Middle frontal gyrus (tissue), 1 donor: ENCODE data around the gene SCAF1.
A peak's percentile ranks its signal among the peaks of the same experiment; 100 is the strongest.

Experiments used
- DNase-seq: peaks from one replicate; pipeline ENCODE4 v3.0.0-alpha.2; 2015; ENCODE audit warnings: low spot score; ENCODE audit errors: extremely low spot score

SCAF1 gene, protein sequence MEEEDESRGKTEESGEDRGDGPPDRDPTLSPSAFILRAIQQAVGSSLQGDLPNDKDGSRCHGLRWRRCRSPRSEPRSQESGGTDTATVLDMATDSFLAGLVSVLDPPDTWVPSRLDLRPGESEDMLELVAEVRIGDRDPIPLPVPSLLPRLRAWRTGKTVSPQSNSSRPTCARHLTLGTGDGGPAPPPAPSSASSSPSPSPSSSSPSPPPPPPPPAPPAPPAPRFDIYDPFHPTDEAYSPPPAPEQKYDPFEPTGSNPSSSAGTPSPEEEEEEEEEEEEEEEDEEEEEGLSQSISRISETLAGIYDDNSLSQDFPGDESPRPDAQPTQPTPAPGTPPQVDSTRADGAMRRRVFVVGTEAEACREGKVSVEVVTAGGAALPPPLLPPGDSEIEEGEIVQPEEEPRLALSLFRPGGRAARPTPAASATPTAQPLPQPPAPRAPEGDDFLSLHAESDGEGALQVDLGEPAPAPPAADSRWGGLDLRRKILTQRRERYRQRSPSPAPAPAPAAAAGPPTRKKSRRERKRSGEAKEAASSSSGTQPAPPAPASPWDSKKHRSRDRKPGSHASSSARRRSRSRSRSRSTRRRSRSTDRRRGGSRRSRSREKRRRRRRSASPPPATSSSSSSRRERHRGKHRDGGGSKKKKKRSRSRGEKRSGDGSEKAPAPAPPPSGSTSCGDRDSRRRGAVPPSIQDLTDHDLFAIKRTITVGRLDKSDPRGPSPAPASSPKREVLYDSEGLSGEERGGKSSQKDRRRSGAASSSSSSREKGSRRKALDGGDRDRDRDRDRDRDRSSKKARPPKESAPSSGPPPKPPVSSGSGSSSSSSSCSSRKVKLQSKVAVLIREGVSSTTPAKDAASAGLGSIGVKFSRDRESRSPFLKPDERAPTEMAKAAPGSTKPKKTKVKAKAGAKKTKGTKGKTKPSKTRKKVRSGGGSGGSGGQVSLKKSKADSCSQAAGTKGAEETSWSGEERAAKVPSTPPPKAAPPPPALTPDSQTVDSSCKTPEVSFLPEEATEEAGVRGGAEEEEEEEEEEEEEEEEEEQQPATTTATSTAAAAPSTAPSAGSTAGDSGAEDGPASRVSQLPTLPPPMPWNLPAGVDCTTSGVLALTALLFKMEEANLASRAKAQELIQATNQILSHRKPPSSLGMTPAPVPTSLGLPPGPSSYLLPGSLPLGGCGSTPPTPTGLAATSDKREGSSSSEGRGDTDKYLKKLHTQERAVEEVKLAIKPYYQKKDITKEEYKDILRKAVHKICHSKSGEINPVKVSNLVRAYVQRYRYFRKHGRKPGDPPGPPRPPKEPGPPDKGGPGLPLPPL

DNA sequence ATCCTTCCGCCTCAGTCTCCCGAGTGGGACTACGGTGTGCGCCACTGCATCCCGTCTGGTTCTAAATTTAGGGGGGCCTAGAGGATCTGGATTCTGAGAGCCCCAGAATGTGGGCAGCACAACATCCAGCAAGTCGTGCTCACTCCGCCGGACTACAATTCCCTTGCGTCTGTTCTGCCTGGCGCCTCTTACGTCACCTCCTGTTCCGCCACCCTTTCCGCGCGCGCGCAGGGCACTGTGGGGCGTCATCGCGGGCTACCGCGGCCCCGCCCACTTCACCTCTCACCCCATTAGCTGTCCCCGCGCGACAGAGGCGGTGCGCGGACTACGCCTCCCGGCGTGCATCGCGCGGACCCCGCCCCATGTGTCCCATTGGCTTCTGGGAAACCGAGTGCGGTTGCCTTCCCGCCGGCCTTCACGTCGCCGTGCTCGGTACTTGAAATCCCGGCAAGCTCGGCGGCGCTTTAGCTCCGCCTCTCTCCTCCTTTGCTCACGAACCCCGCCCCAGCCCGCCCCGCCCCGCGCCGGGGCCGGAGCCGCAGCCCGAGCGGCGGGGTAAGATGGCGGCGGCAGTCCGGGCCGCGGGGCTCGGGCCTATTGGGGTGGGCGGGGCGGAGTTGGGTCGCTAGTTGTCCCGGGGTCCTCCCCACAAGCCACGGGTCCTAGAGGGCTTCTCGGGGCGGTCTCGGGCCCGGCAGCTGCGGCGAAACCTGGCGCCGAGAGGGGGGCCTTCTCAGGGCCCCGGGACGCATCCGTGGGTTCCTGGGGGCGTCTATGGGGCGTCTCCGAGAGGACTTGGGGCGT, at the start of gene SCAF1:
SCAF1 (plus strand) TSS at position 522 of the 804 bp plus-strand sequence. CDS start 2,818 bp downstream, outside the sequence.
- DNase-seq = peak; percentile 97

DNA sequence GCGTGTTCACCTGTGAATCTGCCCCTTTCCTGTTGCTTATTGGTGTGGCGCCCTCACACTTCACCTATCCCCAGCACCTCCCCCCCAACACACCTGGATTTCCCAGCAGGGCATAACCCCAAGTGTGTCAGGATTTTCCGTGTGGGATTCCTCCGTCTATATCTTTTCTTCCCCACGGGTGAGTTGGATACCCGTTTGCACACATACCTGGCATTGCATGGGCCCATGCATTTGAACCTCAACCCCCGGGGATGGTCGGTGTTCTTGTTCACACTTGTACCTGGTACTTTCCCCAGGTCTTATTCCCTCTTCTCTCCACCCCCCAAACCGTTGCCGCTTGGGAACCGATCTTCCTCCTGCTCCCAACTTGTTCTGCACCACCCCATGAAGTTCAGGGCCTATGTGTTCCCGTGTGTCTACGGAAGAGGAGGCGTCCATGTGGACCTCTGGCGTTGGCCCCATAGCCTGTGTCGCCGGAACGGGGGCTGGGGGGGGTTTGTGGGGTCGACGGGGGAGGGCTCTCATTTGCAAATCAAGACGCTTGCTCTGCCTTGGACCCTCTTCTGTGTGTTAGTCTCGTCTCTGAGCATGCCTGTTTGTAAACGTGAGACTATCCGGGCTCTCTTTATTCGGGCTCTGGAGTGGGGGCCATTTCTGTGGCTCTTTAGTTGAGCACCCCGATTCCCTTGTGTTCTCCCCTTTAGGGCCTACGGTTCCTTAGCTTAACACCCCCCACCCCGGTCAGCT, 49.4 kb upstream of the SCAF1 start:
- no peak for DNase-seq

DNA sequence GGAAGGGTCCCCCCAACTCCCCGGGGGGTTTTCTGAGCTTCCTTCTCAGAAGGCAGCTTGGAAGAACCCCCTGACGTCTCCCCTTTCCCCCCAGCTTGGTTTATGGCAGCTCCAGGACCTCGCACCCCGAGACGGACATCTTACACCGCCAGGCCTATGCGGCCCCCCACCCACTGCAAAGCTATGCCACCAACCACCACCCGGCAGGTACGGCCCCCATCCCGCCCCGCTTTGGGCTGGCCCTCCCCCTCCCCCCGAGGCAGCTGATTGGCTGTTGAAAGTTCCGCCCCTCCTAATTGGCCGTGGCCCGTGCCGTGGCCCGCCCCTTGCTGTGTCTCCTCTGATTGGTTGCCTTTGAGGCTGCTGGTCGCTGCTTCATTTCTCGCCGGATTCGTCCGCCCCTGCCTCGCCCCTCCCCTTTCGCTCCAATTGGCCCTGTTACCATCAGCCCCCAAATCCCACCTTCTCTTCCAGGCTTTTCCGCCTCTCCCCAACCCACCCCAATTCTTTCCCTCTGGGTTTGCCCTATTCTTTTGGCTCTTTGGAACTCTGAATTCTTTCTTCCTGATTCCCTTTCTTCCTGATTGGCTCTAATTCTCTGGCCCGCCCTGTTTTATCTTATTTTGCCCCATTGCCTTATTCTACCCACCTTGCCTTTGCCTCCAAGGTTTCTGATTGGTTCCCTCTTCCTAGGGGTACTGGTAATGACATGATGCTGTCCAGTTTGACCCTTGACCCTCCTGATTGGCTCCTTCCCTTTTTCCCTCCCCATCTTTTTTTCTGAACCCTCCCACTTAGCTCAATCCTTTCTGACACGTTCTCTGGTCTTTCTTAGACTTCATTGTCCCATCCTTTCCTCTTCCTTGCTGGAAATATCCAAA, 48.5 kb upstream of the SCAF1 start:
- DNase-seq = peak; percentile 70

DNA sequence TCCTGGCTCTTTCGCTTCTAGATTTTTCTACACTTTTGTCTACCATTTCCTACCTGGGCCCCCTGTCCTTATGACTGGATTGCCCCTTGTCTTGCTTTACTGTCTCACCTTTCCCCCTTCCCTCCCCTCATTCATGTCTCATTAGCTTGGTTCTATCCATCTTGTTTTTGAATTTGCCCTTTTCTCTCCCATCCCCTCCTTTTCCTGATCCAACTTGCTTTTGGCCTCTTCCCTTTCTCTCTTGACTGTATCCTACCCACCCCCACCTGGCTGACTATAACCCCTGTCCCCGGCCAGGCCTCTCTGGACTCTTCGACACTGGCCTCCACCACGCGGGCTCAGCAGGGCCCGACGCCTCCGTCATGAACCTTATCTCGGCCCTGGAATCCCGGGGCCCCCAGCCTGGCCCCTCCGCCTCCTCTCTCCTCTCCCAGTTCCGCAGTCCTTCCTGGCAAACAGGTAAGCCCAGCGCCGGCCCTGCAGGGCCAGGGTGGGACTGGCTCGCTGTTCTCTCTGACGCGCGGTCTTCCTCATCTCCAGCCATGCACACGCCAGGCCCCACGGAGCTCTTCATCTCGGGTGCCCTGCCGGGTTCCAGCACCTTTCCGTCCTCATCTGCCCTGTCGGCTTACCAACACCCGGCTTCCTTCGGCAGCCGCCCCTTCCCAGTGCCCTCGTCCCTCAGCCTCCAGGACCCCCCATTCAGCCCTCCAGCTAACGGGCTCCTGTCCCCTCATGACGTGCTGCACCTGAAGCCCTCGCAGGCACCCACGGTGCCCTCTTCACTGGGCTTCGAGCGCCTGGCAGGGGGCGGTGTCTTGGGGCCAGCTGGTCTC, 47.6 kb upstream of the SCAF1 start:
- DNase-seq = no peak

DNA sequence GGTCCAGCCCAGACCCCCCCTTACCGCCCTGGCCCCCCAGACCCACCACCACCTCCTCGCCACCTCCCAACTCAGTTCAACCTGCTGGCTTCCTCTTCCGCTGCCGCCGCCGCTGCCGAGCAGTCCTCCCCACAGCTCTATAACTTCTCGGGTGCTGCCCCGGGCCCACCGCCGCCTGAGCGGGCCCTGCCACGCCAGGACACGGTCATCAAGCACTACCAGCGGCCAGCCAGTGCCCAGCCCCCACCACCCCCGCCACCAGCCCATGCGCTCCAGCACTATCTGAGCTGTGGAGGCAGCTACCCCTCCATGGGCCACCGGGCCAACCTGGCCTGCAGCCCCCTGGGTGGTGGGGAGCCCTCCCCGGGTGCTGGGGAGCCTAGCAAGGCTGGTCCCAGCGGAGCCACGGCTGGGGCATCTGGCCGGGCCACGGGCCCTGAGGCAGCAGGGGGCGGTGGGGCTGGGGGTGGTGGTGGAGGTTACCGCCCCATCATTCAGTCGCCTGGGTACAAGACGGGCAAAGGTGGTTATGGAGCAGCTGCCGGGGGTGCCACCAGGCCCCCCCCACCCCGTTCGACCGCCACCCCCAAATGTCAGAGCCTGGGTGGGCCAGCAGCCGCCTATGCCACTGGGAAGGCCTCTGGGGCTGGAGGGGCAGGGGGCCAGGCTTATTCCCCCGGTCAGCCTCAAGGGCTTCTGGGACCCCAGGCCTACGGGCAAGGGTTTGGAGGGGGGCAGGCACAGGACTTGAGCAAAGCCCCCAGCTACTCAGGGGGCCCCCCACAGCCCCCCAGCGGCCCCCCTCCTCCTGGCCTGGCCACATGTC, 46.8 kb upstream of the SCAF1 start:
- no peak for DNase-seq

DNA sequence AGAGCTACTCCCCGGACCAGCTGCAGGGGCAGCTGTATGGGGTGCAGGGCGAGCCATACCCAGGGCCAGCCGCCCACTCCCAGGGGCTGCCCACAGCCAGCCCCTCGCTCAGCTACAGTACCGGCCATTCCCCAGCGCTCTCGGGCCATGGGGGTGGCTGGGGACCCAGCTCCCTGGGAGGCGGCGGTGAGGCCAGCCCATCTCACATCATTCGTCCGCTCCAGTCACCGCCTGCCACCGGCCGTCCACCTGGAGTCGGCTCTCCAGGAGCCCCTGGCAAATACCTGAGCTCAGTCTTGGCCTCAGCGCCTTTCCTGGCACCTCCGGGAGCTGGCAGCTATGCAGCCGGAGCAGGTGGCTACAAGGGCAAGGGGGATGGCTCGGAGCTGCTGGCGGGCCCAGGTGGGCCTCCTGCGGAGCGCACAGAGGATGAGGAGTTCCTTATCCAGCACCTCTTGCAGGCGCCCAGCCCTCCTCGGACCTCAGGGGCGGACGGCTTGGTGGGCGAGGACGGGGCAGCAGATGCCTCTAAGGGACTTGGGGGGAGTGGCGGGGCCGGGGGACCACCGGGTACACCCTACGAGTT, 46.1 kb upstream of the SCAF1 start:
- no peak for DNase-seq

DNA sequence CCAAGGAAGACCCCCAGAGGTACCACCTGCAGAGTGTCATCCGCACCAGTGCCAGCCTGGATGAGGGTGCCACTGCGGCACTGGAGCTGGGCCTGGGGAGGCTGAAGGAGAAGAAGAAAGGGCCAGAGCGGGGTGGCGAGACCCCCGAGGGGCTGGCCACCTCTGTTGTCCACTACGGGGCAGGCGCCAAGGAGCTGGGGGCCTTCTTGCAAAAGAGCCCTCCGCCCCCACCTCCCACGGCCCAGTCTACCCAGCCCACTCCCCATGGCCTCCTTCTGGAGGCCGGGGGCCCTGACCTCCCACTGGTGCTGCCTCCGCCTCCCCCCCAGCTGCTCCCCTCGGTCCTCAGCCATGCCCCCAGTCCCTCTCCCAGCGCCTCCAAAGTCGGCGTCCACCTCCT, 45.6 kb upstream of the SCAF1 start:
- no peak for DNase-seq

DNA sequence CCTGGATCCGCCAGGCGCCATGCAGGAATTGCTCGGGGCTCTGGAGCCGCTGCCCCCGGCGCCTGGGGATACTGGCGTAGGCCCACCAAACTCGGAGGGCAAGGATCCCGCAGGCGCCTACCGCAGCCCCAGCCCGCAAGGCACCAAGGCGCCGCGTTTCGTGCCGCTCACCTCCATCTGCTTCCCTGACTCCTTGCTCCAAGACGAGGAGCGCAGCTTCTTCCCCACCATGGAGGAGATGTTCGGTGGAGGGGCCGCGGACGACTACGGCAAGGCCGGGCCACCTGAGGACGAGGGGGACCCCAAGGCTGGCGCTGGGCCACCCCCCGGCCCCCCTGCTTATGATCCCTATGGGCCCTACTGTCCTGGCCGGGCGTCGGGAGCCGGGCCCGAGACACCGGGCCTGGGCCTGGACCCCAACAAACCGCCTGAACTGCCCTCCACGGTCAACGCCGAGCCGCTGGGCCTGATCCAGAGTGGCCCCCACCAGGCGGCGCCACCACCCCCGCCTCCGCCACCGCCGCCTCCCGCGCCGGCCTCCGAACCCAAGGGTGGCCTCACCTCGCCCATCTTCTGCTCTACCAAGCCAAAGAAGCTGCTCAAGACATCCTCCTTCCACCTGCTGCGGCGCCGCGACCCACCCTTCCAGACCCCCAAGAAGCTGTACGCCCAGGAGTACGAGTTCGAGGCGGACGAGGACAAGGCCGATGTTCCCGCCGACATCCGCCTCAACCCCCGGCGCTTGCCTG, 44.9 kb upstream of the SCAF1 start:
- DNase-seq = no peak

DNA sequence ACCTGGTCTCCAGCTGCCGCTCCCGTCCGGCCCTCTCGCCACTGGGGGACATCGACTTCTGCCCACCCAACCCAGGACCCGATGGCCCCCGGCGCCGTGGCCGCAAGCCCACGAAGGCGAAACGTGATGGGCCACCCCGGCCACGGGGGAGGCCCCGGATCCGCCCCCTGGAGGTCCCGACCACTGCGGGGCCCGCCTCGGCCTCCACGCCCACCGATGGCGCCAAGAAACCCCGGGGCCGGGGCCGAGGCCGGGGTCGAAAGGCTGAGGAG, 44.4 kb upstream of the SCAF1 start:
- DNase-seq = no peak

DNA sequence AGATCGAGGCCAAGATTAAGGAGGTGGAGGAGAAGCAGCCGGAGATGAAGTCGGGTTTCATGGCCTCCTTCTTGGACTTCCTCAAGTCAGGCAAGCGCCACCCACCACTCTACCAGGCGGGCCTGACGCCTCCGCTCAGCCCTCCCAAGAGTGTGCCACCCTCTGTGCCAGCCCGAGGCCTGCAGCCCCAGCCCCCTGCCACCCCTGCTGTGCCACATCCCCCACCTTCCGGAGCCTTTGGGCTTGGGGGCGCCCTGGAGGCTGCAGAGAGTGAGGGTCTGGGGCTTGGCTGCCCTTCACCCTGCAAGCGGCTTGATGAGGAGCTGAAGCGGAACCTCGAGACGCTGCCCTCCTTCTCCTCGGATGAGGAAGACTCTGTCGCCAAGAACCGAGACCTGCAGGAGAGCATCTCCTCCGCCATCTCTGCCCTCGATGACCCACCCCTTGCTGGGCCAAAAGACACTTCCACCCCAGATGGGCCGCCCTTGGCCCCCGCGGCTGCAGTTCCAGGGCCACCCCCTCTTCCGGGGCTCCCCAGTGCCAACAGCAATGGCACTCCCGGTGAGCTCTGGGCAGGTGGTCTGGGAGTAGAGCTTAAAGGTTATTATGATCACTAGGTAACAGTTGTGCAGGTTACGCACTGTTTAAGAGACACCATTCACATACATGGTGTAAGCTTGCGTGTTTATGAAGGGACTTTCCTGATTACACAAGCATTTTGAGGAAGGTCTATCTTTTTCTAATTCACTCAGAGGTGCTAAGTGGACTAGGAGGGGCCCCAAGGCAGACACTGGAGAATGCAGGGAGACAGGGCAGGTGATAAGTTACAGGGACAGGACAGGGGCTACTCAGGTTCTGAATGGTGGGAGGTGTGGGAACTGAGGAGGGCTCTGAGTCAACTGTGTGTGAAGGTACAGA, 42.4 kb upstream of the SCAF1 start:
- DNase-seq = no peak

DNA sequence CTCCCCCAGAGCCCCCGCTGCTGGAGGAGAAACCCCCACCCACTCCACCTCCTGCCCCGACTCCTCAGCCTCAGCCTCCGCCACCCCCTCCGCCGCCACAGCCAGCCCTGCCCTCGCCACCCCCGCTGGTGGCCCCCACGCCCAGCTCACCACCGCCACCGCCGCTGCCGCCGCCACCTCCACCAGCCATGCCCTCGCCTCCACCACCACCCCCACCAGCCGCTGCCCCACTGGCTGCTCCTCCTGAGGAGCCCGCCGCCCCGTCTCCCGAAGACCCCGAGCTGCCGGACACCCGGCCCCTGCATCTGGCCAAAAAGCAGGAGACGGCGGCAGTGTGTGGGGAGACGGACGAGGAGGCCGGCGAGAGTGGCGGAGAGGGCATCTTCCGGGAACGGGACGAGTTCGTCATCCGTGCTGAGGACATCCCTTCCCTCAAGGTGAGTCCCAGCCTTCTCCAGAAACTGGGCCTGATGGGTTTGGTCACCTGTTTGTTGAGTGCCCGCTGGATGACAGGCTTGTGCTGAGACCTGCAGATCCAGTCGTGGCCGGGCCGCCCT, 40.4 kb upstream of the SCAF1 start:
- DNase-seq = no peak

DNA sequence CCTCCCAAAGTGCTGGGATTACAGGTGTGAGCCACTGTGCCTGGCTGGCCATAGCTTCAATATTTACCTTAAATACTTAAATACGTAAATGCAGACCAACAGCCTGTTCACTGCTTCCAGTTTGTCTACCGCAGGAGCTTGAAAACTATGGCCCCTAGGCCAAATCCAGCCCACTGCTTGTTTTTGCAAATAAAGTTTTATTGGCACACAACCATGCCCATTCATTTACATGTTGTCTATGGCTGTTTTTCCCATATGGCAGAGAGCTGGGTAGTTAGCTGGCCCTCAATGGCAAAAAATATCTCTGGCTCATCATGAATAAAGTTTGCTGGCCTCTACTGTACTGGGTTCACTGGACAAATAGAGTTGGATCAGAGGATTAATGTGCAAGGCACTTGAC, 39.2 kb upstream of the SCAF1 start:
- no peak for DNase-seq

DNA sequence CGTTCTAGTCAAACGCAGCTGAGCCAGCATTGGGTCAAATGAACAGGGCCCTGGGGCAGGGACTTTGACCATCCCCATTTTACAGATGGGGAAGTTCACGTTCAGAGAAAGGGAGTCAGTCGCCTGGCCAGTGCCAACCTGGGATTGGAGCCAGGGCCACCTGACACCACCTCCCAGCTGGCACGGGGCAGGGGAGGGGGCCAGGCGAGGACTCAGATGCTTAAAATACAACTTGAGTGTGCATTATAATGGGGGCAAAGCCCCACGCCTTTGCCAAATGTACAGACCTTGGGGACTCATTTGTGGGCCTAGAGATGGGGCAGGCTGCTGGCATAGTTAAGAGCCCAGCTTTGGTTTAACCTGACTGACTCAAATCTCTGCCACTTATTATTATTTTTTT, 36.4 kb upstream of the SCAF1 start:
- no peak for DNase-seq

DNA sequence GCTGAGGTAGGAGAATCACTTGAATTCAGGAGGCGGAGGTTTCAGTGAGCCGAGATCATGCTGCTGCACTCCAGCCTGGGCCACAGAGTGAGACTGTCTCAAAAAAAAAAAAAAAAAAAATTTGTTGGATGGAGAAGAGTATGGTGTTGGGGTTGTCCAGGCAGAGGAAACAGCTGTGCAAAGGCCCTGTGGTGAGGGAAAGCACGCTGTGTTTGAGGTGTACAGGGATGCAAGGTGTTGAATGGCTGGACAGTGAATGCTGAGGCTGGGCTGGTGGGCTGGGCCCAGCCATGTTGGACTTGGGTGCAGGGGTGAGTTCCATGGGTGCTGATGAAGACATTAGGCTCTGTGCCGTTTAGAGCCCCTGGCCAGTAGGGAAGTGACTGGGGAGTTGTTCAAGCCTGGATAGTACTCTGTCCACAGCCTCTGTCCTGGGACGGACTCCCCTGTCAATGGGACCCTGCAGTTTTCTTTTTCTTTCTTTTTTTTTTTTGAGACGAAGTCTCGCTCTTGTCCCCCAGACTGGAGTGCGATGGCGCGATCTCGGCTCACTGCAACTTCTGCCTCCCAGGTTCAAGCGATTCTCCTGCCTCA, 32.4 kb upstream of the SCAF1 start:
- DNase-seq = no peak

DNA sequence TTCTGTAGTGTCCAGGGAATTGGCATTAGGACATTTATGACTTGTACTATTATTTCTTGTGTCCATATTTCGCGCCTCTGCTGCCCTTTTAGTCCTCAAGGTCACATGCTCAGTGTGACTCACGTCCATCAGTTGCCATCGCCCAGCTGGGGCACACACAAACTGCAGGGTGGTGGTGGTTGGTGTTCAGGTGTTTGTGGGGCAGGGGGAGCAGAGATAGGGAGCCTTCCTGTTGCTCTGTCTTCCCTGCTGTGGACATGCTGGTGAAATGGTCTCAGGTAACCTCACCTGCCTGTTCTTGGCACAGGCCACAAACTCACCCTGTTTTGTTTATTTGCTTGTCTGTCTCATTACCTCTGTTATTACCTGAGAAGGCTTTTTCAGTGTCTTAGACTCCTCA, 28.6 kb upstream of the SCAF1 start:
- no peak for DNase-seq
